Right hindlimb (tissue), 1 donor: ENCODE measurements around the gene EEF2.
"Not testable (repeated sequence)": the region's sequence is repeated elsewhere in the genome, so short reads cannot be mapped to it uniquely, and the experiment has no call there.

Experiments
- DNase-seq: peaks from one replicate; pipeline ENCODE4 v3.0.0-alpha.2; 2018

The EEF2 gene

GRCh38 chr19:4014541-4015491 is 29.6 kb upstream of the EEF2 start:
- no peak for DNase-seq

GRCh38 chr19:4013886-4014540 is 28.8 kb upstream of the EEF2 start:
- no peak for DNase-seq

- no peak for DNase-seq
These were observed 27.8 kb upstream of the EEF2 start for GRCh38 chr19:4012975-4013634.

GRCh38 chr19:4012092-4012974 is 27.1 kb upstream of the EEF2 start:
- DNase-seq, result no peak

GRCh38 chr19:4011430-4011829 is 26.2 kb upstream of the EEF2 start:
- not testable (repeated sequence) for DNase-seq

GRCh38 chr19:4010808-4011110 is 25.5 kb upstream of the EEF2 start:
- DNase-seq, result no peak

- peak; percentile 57 for DNase-seq
These were observed 24.9 kb upstream of the EEF2 start for GRCh38 chr19:4009990-4010807.

- peak; percentile 63 for DNase-seq
These were observed 22.7 kb upstream of the EEF2 start for GRCh38 chr19:4007836-4008539.

- peak; percentile 98 for DNase-seq
These were observed 22.0 kb upstream of the EEF2 start, which contains the start of gene PIAS4 for GRCh38 chr19:4007021-4007835. Gene PIAS4, plus strand, starts transcription at chr19:4007736. Its CDS starts 25 bp downstream, at chr19:4007761.

GRCh38 chr19:4005436-4005835 is 20.2 kb upstream of the EEF2 start:
- DNase-seq, result not testable (repeated sequence)

- not testable (repeated sequence) for DNase-seq
These were observed 15.5 kb upstream of the EEF2 start for GRCh38 chr19:4000798-4001197.

GRCh38 chr19:3998667-3999412 is 13.6 kb upstream of the EEF2 start:
- DNase-seq, result not testable (repeated sequence)

GRCh38 chr19:3995607-3996006 is 10.3 kb upstream of the EEF2 start:
- DNase-seq, result no peak

- no peak for DNase-seq
These were observed 5.5 kb upstream of the EEF2 start for GRCh38 chr19:3990815-3991117.

GRCh38 chr19:3987619-3988371 is 2.5 kb upstream of the EEF2 start:
- DNase-seq, result peak; percentile 90

- DNase-seq, result no peak
These were observed 1.2 kb upstream of the EEF2 start for GRCh38 chr19:3986260-3987041.

GRCh38 chr19:3985643-3986259 is 488 bp upstream of the EEF2 start:
- no peak for DNase-seq

- no peak for DNase-seq
These were observed 717 bp downstream of the EEF2 start for GRCh38 chr19:3984584-3984907.
